ENCODE data around the gene GNAO1.

DNA sequence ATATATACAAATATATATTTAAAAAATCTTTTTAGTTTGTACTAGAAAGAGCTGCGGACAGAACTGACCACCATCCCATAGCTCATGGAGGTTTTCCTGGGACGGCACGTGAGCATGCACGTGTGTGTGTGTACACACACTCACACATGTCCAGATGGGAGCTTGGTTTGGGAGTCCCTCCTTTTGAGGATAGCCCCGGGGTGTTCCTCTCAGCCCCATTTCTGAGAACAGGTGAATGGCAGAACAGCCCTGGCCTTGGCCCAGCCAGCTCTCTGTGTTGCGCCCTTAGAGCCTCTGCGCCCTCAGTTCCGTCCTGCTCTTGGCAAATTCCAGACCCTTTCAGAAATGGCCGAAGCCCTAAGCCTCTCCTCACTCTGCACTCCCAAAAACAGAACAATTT is 163.9 kb downstream of the GNAO1 start:
- no peak for TF ChIP-seq SUZ12 (IDR thresholded peaks at IDR 0.05)
- TF ChIP-seq FOXM1 (IDR thresholded peaks at IDR 0.05; ENCODE audit: borderline replicate concordance): no peak
- no peak for TF ChIP-seq SP1 (IDR thresholded peaks at IDR 0.05)
- no peak for TF ChIP-seq ZNF384 (IDR thresholded peaks at IDR 0.05)
- TF ChIP-seq TARDBP (IDR thresholded peaks at IDR 0.05): no peak
- TF ChIP-seq ELF4 (IDR thresholded peaks at IDR 0.05): no peak
- no peak for TF ChIP-seq FOXK2 (IDR thresholded peaks at IDR 0.05)
